ENCODE results near the gene KIFC1. TPM values are rescaled to one million over a fixed set of nuclear protein-coding genes. Genes with fewer than 3 reads are reported as not detected.

The KIFC1 gene
- total RNA-seq, 6 donors from 2014 or later: 1.2 to 11.8 (median 4.4) TPM

DNA sequence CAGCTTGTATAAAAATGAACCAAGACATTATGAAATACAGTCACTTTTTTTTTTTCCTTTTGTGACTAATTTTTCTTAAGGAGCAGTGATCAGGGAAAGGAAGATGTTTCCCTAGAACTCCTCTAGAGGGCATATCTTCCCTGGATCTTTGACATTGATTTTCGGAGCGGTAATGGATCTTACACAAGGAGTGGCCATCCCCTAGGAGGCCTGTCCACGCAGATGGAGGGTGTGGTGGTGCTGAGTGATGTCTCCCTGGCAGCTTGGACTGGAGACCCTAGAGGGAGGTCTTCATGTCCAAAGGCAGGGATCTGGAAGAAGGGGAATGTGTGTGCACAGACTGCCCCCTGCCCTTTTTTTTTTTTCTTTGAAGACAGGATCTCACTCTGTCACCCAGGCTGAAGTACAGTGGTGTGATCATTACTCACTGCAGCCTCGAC is 7.0 kb upstream of the KIFC1 start:
- Histone ChIP-seq H3K4me1 (no peaks in the 10 kb centered on the region), H3K27ac (no peak overlapping the region), H3K36me3 (no peaks in the 10 kb centered on the region), H3K4me3 (no peak overlapping the region), H3K9me3 (no peaks in the 10 kb centered on the region), H3K27me3 (no peaks in the 10 kb centered on the region)
- 45 to 56% methylated on average over 4 of the region's 4 CpGs for WGBS, 2 donors
- no peak for TF ChIP-seq POLR2A (IDR thresholded peaks at IDR 0.05)
- no peak for TF ChIP-seq EP300 (IDR thresholded peaks at IDR 0.05)
- TF ChIP-seq POLR2AphosphoS5 (IDR thresholded peaks at IDR 0.05): no peak
- TF ChIP-seq, protein P1, sequence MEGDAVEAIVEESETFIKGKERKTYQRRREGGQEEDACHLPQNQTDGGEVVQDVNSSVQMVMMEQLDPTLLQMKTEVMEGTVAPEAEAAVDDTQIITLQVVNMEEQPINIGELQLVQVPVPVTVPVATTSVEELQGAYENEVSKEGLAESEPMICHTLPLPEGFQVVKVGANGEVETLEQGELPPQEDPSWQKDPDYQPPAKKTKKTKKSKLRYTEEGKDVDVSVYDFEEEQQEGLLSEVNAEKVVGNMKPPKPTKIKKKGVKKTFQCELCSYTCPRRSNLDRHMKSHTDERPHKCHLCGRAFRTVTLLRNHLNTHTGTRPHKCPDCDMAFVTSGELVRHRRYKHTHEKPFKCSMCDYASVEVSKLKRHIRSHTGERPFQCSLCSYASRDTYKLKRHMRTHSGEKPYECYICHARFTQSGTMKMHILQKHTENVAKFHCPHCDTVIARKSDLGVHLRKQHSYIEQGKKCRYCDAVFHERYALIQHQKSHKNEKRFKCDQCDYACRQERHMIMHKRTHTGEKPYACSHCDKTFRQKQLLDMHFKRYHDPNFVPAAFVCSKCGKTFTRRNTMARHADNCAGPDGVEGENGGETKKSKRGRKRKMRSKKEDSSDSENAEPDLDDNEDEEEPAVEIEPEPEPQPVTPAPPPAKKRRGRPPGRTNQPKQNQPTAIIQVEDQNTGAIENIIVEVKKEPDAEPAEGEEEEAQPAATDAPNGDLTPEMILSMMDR (IDR thresholded peaks at IDR 0.05): peak in 1 of 6 experiments; percentile 11
- DNase-seq: no peak
- ATAC-seq (ENCODE audit: low FRiP score in 2 of 2): peak; percentile 43 to 85

DNA sequence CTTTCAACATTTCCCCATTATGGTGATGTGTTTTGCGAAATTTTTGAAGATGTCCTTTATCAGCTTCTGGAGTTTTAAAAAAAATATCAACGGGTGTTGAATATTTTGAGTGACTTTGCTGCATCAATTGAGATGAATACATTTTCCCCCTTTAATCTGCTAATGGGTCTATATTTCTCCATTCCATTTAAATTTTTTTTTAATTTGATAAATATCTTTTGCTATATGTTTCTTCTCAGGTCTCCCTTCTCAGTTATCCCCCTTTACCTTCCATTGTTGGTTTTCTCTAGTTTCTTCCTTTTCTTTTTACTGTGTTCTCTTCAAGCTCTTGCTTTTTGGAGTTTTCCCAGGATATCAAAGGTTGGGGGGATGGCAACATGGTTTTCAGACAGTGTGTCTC is 1.4 kb upstream of the KIFC1 start:
- ATAC-seq (ENCODE audit: low FRiP score in 2 of 2) (no peak), DNase-seq (no peak)
- H3K4me3 ChIP-seq: no peak overlapping the region
- H3K27ac ChIP-seq: no peak overlapping the region
- no peaks in the 10 kb centered on the region for H3K27me3 ChIP-seq
- H3K36me3 ChIP-seq: no peaks in the 10 kb centered on the region
- H3K4me1 ChIP-seq: peaks cover 10 to 15% (median 12%) of the 10 kb centered on the region in 4 donors
- no peaks in the 10 kb centered on the region for H3K9me3 ChIP-seq
- TF ChIP-seq, protein P1 (IDR thresholded peaks at IDR 0.05): no peak
- no peak for TF ChIP-seq POLR2AphosphoS5 (IDR thresholded peaks at IDR 0.05)
- TF ChIP-seq POLR2A (IDR thresholded peaks at IDR 0.05): no peak
- TF ChIP-seq EP300 (IDR thresholded peaks at IDR 0.05): no peak
- 85 to 86% methylated on average over 2 of the region's 2 CpGs for WGBS, 2 donors

DNA sequence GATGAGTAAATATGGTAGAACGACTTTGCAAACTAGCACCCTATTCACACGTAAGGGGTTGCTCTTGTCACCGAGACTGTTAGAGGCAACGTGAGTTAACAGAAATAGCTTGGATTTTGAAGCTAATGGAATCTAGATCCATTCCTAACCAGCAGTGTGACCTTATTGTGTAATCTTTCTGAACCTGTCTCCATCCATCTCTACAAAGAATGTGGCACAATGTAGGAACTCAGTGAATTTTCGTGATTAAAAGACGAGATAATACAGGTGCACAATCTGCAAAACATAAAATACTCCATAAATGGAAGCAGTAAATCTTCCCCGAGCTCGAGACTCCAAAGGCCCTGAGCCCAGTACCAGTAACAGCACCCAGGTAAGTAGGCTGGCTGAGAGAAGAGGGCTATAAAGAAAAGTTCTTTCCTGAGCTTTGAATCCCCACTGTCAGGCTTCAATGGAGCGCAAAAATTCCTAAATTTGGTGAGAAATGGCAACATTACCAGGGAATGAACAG is 801 bp upstream of the KIFC1 start:
- Histone ChIP-seq H3K9me3 (no peaks in the 10 kb centered on the region), H3K4me3 (peak overlapping the region in 3 of 4 donors; percentile 53 to 74 (median 63)), H3K4me1 (peaks cover 10 to 15% (median 12%) of the 10 kb centered on the region in 4 donors), H3K27me3 (no peaks in the 10 kb centered on the region), H3K27ac (peak overlapping the region; percentile 72 to 92 (median 90)), H3K36me3 (no peaks in the 10 kb centered on the region)
- ATAC-seq (ENCODE audit: low FRiP score in 2 of 2) (no peak), DNase-seq (no peak)
- TF ChIP-seq EP300 (IDR thresholded peaks at IDR 0.05) (no peak), POLR2AphosphoS5 (IDR thresholded peaks at IDR 0.05) (no peak), POLR2A (IDR thresholded peaks at IDR 0.05) (no peak)
- TF ChIP-seq, protein P1 (IDR thresholded peaks at IDR 0.05): no peak
- WGBS, 2 donors: 80 to 84% methylated on average over 9 of the region's 9 CpGs

DNA sequence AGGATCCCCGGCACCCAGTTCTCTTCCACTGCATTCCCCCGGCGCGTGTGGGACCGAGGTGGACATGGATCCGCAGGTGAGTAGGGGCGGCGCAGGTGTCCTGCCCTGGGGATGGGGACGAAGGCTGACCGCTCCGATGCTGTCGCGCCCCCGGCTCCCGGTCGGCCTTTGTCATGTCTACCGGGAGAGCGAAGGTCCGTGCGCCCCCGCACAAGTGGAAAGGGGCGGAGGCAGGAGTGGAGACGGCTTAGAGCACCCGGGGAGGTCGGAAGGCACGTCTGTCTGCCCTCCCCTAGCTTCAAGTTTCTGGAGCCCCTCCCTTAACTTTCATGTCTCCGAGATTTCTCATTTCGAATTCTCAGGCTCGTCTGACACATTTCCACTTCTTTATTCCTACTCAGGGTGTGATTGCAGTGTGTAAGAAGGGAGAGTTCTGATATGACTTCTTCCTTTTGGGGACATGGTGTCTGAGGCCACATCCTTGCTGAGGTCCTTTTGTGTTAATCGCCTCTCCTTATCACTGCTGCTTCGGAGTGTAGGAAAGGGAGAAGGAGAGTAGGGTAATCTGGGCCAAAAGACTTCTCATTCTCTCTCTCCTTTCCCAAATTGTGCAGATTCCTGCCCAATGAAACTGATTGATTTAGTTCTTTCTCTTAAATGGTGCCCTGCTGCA is 435 bp downstream of the KIFC1 start:
- no peaks in the 10 kb centered on the region for H3K9me3 ChIP-seq
- 1% methylated on average over 21 to 31 of the region's 31 CpGs for WGBS, 2 donors
- DNase-seq (no peak), ATAC-seq (ENCODE audit: low FRiP score in 2 of 2) (no peak)
- H3K4me3 ChIP-seq: peak overlapping the region; percentile 53 to 74 (median 62)
- TF ChIP-seq, protein P1 (IDR thresholded peaks at IDR 0.05): no peak
- TF ChIP-seq POLR2A (IDR thresholded peaks at IDR 0.05): peak in 1 of 4 donors; percentile 49
- H3K36me3 ChIP-seq: no peaks in the 10 kb centered on the region
- peak overlapping the region; percentile 60 to 91 (median 82) for H3K27ac ChIP-seq
- H3K27me3 ChIP-seq: no peaks in the 10 kb centered on the region
- H3K4me1 ChIP-seq: peaks cover 10 to 15% (median 12%) of the 10 kb centered on the region in 4 donors

DNA sequence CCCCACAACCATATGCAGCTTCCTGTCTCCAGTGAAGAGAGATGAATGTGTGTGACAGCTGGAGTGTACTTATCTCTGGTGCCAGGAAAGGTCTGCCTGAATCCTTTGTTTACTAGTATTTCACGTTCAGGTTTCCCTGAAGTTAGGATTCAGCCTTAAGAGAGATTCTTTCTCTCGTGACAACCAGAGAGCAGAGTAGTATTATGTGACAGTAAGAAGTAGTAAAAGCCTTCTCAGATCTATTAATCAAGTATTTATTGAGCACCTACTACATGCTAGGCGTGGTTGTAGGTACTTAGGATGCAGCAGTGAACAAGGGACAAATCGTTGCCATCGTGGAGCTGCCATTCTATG is 949 bp downstream of the KIFC1 start:
- no peaks in the 10 kb centered on the region for H3K36me3 ChIP-seq
- TF ChIP-seq EP300 (IDR thresholded peaks at IDR 0.05): no peak
- TF ChIP-seq, protein P1 (IDR thresholded peaks at IDR 0.05): no peak
- TF ChIP-seq POLR2AphosphoS5 (IDR thresholded peaks at IDR 0.05): no peak
- no peak for TF ChIP-seq POLR2A (IDR thresholded peaks at IDR 0.05)
- H3K27me3 ChIP-seq: no peaks in the 10 kb centered on the region
- 38 to 46% methylated on average over 5 of the region's 5 CpGs for WGBS, 2 donors
- H3K27ac ChIP-seq: peak overlapping the region in 1 of 4 donors; percentile 90
- no peaks in the 10 kb centered on the region for H3K9me3 ChIP-seq
- ATAC-seq (ENCODE audit: low FRiP score in 2 of 2): no peak
- H3K4me1 ChIP-seq: peaks cover 10 to 15% (median 12%) of the 10 kb centered on the region in 4 donors
- H3K4me3 ChIP-seq: peak overlapping the region in 2 of 4 donors; percentile 53 to 74
- no peak for DNase-seq
